ENCODE results near the gene CMTM1.

Gene CMTM1

DNA sequence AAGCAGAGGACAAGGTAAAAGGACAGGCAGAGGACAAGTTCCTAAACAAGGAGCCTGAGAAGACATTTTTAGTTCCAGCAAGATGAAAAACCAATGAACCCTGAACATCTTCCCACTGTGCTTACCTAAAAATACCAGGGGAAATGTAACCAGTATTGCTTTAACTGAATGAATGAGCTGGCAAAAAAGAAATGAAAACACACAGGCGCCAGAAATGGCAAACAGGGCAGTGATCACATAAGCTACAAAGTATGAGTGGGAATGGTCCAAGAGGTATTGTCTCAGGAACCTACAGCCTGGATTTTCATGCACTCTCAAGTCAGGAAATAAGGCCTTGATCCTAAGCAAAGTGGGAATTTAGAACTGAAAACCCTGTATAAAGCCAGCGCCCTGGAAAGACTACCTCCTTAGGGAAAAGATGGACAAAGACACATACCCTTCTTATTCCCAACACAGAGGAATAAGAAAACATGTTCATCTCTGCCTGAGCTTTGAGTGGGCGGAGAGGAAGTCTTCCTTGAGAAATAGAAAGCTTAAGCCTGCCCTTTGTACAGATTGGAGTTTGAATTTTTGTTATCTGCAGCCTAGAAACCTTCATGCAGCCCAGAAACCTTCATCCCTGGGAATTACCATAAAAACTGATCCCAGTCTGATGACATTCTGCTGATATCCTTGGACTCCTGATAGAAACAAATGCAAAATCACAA, 15.2 kb downstream of the CMTM1 start:
- Histone ChIP-seq H3K9me2 (replicated peaks; ENCODE audit: insufficient read depth, low read length) (no peaks in the 10 kb centered on the region), H3K79me2 (ENCODE audit: insufficient read depth, low read length) (no peaks in the 10 kb centered on the region), H4K20me1 (ENCODE audit: low read depth, low read length) (no peaks in the 10 kb centered on the region), H3K27me3 (ENCODE audit: low read length) (no peaks in the 10 kb centered on the region), H2AFZ (ENCODE audit: low read depth, low read length, severe bottlenecking) (no peak overlapping the region), H3K36me3 (ENCODE audit: low read length) (no peaks in the 10 kb centered on the region), H3K9ac (ENCODE audit: low read length) (no peak overlapping the region), H3F3A (ENCODE audit: insufficient read depth) (no peaks in the 10 kb centered on the region), H3K4me3 (ENCODE audit: insufficient read depth, low read length, poor library complexity, severe bottlenecking) (no peak overlapping the region), H3K27ac (ENCODE audit: low read depth, low read length) (no peak overlapping the region), H3K4me2 (ENCODE audit: low read depth, low read length, poor library complexity, severe bottlenecking) (no peak overlapping the region), H3K9me3 (ENCODE audit: insufficient read depth, low read length) (no peaks in the 10 kb centered on the region)
- TF ChIP-seq, protein P1, sequence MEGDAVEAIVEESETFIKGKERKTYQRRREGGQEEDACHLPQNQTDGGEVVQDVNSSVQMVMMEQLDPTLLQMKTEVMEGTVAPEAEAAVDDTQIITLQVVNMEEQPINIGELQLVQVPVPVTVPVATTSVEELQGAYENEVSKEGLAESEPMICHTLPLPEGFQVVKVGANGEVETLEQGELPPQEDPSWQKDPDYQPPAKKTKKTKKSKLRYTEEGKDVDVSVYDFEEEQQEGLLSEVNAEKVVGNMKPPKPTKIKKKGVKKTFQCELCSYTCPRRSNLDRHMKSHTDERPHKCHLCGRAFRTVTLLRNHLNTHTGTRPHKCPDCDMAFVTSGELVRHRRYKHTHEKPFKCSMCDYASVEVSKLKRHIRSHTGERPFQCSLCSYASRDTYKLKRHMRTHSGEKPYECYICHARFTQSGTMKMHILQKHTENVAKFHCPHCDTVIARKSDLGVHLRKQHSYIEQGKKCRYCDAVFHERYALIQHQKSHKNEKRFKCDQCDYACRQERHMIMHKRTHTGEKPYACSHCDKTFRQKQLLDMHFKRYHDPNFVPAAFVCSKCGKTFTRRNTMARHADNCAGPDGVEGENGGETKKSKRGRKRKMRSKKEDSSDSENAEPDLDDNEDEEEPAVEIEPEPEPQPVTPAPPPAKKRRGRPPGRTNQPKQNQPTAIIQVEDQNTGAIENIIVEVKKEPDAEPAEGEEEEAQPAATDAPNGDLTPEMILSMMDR (IDR thresholded peaks at IDR 0.05; ENCODE audit: insufficient read depth, low read length, poor library complexity, severe bottlenecking): no peak
- no peak for TF ChIP-seq EZH2phosphoT487 (conservative IDR thresholded peaks at IDR 0.05; ENCODE audit: low read length)

DNA sequence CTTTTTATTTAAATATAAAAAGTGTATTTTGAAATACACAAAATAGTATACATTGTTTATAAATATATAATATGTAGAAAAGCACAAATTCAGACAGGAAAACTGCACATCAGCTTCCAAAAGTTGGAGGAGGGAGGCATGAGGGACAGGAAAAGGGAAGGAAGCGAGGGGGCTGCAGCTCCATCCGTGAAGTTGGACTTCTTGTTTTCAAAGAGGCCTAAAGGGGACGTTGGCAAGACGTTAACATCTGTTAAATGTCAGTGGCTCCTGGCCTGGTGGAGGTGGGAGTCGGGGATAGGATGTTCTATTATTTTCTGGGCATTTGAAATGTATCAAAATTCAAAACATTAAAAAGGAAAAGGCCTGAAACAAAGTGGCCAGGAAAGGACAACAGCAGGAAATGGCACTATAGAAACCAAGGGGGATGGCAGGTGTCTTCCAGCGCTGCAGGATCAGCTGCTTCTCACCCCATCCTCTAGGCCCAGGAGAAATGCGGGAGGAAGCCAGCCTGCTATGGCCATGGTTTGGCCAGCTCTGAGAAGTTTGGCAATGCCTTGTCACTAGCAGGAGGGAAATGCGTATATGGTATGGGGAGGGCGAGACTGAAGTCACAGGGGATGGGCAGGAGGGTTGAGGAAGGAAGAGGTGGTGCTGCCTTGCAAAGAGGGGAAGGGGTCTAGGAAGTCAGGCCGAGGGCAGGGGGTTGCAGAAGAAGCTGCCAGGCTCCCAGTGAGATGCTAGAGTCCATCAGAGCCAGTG, 19.4 kb downstream of the CMTM1 start:
- Histone ChIP-seq H3K27me3 (ENCODE audit: low read length) (no peaks in the 10 kb centered on the region), H3K36me3 (ENCODE audit: low read length) (no peaks in the 10 kb centered on the region), H3K27ac (ENCODE audit: low read depth, low read length) (no peak overlapping the region), H3K9me3 (ENCODE audit: insufficient read depth, low read length) (no peaks in the 10 kb centered on the region), H2AFZ (ENCODE audit: low read depth, low read length, severe bottlenecking) (no peak overlapping the region), H3K9me2 (replicated peaks; ENCODE audit: insufficient read depth, low read length) (no peaks in the 10 kb centered on the region), H3K4me3 (ENCODE audit: insufficient read depth, low read length, poor library complexity, severe bottlenecking) (no peak overlapping the region), H3F3A (ENCODE audit: insufficient read depth) (no peaks in the 10 kb centered on the region), H4K20me1 (ENCODE audit: low read depth, low read length) (no peaks in the 10 kb centered on the region), H3K9ac (ENCODE audit: low read length) (no peak overlapping the region), H3K79me2 (ENCODE audit: insufficient read depth, low read length) (no peaks in the 10 kb centered on the region), H3K4me2 (ENCODE audit: low read depth, low read length, poor library complexity, severe bottlenecking) (no peak overlapping the region)
- TF ChIP-seq EZH2phosphoT487 (conservative IDR thresholded peaks at IDR 0.05; ENCODE audit: low read length): no peak
- TF ChIP-seq, protein P1 (IDR thresholded peaks at IDR 0.05; ENCODE audit: insufficient read depth, low read length, poor library complexity, severe bottlenecking): no peak

DNA sequence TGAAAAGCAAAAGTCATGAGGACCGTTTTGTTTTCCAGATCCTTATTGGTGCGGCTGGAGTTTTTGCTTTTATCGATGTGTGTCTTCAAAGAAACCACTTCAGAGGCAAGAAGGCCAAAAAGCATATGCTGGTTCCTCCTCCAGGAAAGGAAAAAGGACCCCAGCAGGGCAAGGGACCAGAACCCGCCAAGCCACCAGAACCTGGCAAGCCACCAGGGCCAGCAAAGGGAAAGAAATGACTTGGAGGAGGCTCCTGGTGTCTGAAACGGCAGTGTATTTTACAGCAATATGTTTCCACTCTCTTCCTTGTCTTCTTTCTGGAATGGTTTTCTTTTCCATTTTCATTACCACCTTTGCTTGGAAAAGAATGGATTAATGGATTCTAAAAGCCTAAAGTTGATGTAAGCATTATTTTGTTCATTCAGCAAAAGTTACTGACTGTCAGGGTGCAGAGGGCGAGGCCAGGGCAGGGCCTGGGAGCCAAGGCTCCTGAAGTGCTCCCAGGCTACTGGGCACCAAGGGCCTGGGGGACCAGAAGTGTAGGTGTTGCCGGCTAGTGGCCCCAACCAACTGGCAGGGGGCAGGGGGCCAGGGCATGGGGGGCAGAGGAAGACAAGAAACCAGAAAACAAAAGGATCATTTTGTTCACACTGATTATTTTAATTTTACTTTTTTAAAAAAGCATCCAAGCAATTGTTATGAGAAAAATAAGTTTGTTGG, 21.8 kb downstream of the CMTM1 start:
- Histone ChIP-seq H3K27me3 (ENCODE audit: low read length) (no peaks in the 10 kb centered on the region), H3K27ac (ENCODE audit: low read depth, low read length) (no peak overlapping the region), H3K4me3 (ENCODE audit: insufficient read depth, low read length, poor library complexity, severe bottlenecking) (no peak overlapping the region), H3F3A (ENCODE audit: insufficient read depth) (no peaks in the 10 kb centered on the region), H3K36me3 (ENCODE audit: low read length) (no peaks in the 10 kb centered on the region), H3K4me2 (ENCODE audit: low read depth, low read length, poor library complexity, severe bottlenecking) (no peak overlapping the region), H3K79me2 (ENCODE audit: insufficient read depth, low read length) (no peaks in the 10 kb centered on the region), H3K9me3 (ENCODE audit: insufficient read depth, low read length) (no peaks in the 10 kb centered on the region), H2AFZ (ENCODE audit: low read depth, low read length, severe bottlenecking) (no peak overlapping the region), H3K9me2 (replicated peaks; ENCODE audit: insufficient read depth, low read length) (no peaks in the 10 kb centered on the region), H3K9ac (ENCODE audit: low read length) (no peak overlapping the region), H4K20me1 (ENCODE audit: low read depth, low read length) (no peaks in the 10 kb centered on the region)
- TF ChIP-seq, protein P1 (IDR thresholded peaks at IDR 0.05; ENCODE audit: insufficient read depth, low read length, poor library complexity, severe bottlenecking): no peak
- no peak for TF ChIP-seq EZH2phosphoT487 (conservative IDR thresholded peaks at IDR 0.05; ENCODE audit: low read length)

All from SU-DHL-6 (cell line).